Fibroblast of peridontal ligament (primary cell): ENCODE results near the gene KLF17.
"Not testable (repeated sequence)": the region's sequence is repeated elsewhere in the genome, so short reads cannot be mapped to it uniquely, and the experiment has no call there.

Experiments
- DNase-seq: peaks from one replicate; pipeline ENCODE4 v3.0.0-alpha.2; 2010; ENCODE audit errors: extremely low read depth

The KLF17 gene

GRCh38 chr1:44108971-44109370, 9.7 kb upstream of the KLF17 start:
- DNase-seq, result no peak

- DNase-seq, result no peak
These were observed 7.7 kb upstream of the KLF17 start for GRCh38 chr1:44110916-44111315.

GRCh38 chr1:44111861-44112260, 6.8 kb upstream of the KLF17 start:
- no peak for DNase-seq

- DNase-seq, result peak; percentile 18
These were observed 6.1 kb upstream of the KLF17 start for GRCh38 chr1:44112486-44112885.

- peak; percentile 29 for DNase-seq
These were observed 5.5 kb upstream of the KLF17 start for GRCh38 chr1:44113095-44113609.

- no peak for DNase-seq
These were observed 4.5 kb upstream of the KLF17 start for GRCh38 chr1:44114098-44114497.

GRCh38 chr1:44117272-44117671, 1.3 kb upstream of the KLF17 start:
- DNase-seq, result not testable (repeated sequence)

GRCh38 chr1:44119525-44119924, 904 bp downstream of the KLF17 start:
- no peak for DNase-seq

- no peak for DNase-seq
These were observed 1.9 kb downstream of the KLF17 start for GRCh38 chr1:44120398-44120949.

GRCh38 chr1:44129616-44130500, 11.2 kb downstream of the KLF17 start:
- no peak for DNase-seq

- no peak for DNase-seq
These were observed 12.8 kb downstream of the KLF17 start for GRCh38 chr1:44131411-44131810.

GRCh38 chr1:44134071-44134920, 15.7 kb downstream of the KLF17 start:
- DNase-seq, result no peak

- no peak for DNase-seq
These were observed 17.3 kb downstream of the KLF17 start for GRCh38 chr1:44135886-44136285.

- DNase-seq, result no peak
These were observed 19.6 kb downstream of the KLF17 start for GRCh38 chr1:44138239-44138638.

- DNase-seq, result not testable (repeated sequence)
These were observed 20.9 kb downstream of the KLF17 start for GRCh38 chr1:44139565-44139964.

- DNase-seq, result no peak
These were observed 22.9 kb downstream of the KLF17 start, which contains the start of gene KLF18 for GRCh38 chr1:44141531-44141930. KLF18 (minus strand) TSS chr1:44141631; CDS start chr1:44141631, 0 bp downstream.

GRCh38 chr1:44144962-44145756, 26.5 kb downstream of the KLF17 start:
- DNase-seq, result peak; percentile 14

- no peak for DNase-seq
These were observed 28.1 kb downstream of the KLF17 start for GRCh38 chr1:44146536-44147361.

GRCh38 chr1:44147582-44147981, 29.0 kb downstream of the KLF17 start:
- no peak for DNase-seq

- no peak for DNase-seq
These were observed 32.7 kb downstream of the KLF17 start for GRCh38 chr1:44151332-44151731.
